Measurements from ENCODE around the gene NXPH4. TPM values are rescaled to one million over a fixed set of nuclear protein-coding genes. Genes with fewer than 3 reads are reported as not detected.

NXPH4 gene
- total RNA-seq, 2 experiments from 2014 or later, result 5.3 to 10.5 TPM

GRCh38 chr12:57241402-57242310 is 25.1 kb downstream of the NXPH4 start:
- H3K9me3 ChIP-seq (ENCODE audit: low read length), result no peaks in the 10 kb centered on the region
- H3K36me3 ChIP-seq (ENCODE audit: insufficient read depth, low read length), result no peaks in the 10 kb centered on the region
- intact Hi-C loops (cut with micrococcal nuclease; ENCODE audit: unreplicated experiment), result loop anchor here (2.0 to 5.0 kb wide), 5 partner anchors 129 to 511 kb away; partner anchors contain the start of genes CDK4, DDIT3 and STAT6
- H3K9me2 ChIP-seq (ENCODE audit: insufficient read depth, low read length), result no peaks in the 10 kb centered on the region
- BruUV-seq (replicated peaks), result no TSS peak
- peak overlapping the region; percentile 99 for H3K4me2 ChIP-seq (ENCODE audit: low read length)
- TF ChIP-seq EZH2phosphoT487 (IDR thresholded peaks at IDR 0.05; ENCODE audit: borderline replicate concordance, low read depth, low read length), result no peak
- TF ChIP-seq, protein P1, sequence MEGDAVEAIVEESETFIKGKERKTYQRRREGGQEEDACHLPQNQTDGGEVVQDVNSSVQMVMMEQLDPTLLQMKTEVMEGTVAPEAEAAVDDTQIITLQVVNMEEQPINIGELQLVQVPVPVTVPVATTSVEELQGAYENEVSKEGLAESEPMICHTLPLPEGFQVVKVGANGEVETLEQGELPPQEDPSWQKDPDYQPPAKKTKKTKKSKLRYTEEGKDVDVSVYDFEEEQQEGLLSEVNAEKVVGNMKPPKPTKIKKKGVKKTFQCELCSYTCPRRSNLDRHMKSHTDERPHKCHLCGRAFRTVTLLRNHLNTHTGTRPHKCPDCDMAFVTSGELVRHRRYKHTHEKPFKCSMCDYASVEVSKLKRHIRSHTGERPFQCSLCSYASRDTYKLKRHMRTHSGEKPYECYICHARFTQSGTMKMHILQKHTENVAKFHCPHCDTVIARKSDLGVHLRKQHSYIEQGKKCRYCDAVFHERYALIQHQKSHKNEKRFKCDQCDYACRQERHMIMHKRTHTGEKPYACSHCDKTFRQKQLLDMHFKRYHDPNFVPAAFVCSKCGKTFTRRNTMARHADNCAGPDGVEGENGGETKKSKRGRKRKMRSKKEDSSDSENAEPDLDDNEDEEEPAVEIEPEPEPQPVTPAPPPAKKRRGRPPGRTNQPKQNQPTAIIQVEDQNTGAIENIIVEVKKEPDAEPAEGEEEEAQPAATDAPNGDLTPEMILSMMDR (conservative IDR thresholded peaks at IDR 0.05; ENCODE audit: low read length), result peak; percentile 28; the same call in 1 of the 2 replicates
- H2AFZ ChIP-seq (ENCODE audit: low read length), result no peak overlapping the region
- DNase-seq (ENCODE audit: low spot score), result peak; percentile 53
- H3K27ac ChIP-seq (ENCODE audit: low read depth, low read length, poor library complexity, severe bottlenecking), result peak overlapping the region; percentile 92
- peak overlapping the region; percentile 74 for H3K4me3 ChIP-seq (ENCODE audit: low read depth, low read length, poor library complexity, severe bottlenecking)
- no peaks in the 10 kb centered on the region for H4K20me1 ChIP-seq (ENCODE audit: insufficient read depth, low read length)
- POLR2A ChIA-PET, result interaction anchor here (0.7 to 7.3 kb wide), 5 partner anchors 8 to 236 kb away, joined by 3 to 69 read pairs (median 19); partner anchors contain the start of gene SHMT2
- CTCF ChIA-PET (ENCODE audit: unreplicated experiment), result interaction anchor here (0.6 to 4.5 kb wide), 6 partner anchors 12 to 921 kb away, joined by 3 to 32 read pairs (median 6); partner anchors contain the start of genes INHBE and SHMT2
- no peaks in the 10 kb centered on the region for H3K79me2 ChIP-seq (ENCODE audit: insufficient read depth, low read depth, low read length)
- H3K4me1 ChIP-seq (ENCODE audit: insufficient read depth, low read length, poor library complexity, severe bottlenecking), result peaks cover 49% of the 10 kb centered on the region

DNA sequence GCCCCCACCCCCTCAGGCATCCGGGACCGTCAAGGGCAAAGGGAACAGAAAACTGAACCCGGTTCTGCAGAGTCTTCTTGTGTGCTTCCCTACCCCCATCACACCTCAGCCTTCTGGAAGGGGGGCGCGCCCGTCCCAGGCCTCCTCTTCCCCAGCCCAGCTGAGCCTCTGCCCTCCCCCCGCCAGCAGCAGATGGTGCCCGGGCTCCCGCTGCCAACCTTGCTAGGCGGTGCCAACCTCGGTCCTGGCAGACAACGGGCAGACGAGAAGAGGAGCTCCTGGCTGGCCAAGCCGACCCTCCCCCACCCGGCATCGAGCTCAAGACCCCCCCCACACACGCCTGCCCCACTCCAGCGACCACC is 25.7 kb downstream of the NXPH4 start:
- POLR2A ChIA-PET, result interaction anchor here (0.7 to 7.3 kb wide), 5 partner anchors 11 to 235 kb away, joined by 3 to 69 read pairs (median 19); partner anchors contain the start of genes INHBE and SHMT2
- intact Hi-C loops (cut with micrococcal nuclease; ENCODE audit: unreplicated experiment), result loop anchor here (5.0 kb wide), 3 partner anchors 130 to 510 kb away; partner anchors contain the start of genes CDK4 and STAT6
- Histone ChIP-seq H3K4me1 (ENCODE audit: insufficient read depth, low read length, poor library complexity, severe bottlenecking) (peaks cover 45% of the 10 kb centered on the region), H3K4me3 (ENCODE audit: low read depth, low read length, poor library complexity, severe bottlenecking) (peak overlapping the region; percentile 74), H3K4me2 (ENCODE audit: low read length) (peak overlapping the region; percentile 99), H3K27ac (ENCODE audit: low read depth, low read length, poor library complexity, severe bottlenecking) (peak overlapping the region; percentile 92), H4K20me1 (ENCODE audit: insufficient read depth, low read length) (no peaks in the 10 kb centered on the region), H3K79me2 (ENCODE audit: insufficient read depth, low read depth, low read length) (no peaks in the 10 kb centered on the region), H3K9me3 (ENCODE audit: low read length) (no peaks in the 10 kb centered on the region), H3K9me2 (ENCODE audit: insufficient read depth, low read length) (no peaks in the 10 kb centered on the region), H2AFZ (ENCODE audit: low read length) (no peak overlapping the region), H3K36me3 (ENCODE audit: insufficient read depth, low read length) (no peaks in the 10 kb centered on the region)
- no peak for TF ChIP-seq EZH2phosphoT487 (IDR thresholded peaks at IDR 0.05; ENCODE audit: borderline replicate concordance, low read depth, low read length)
- TF ChIP-seq, protein P1 (conservative IDR thresholded peaks at IDR 0.05; ENCODE audit: low read length), result no peak
- DNase-seq (ENCODE audit: low spot score), result peak; percentile 47
- CTCF ChIA-PET (ENCODE audit: unreplicated experiment), result interaction anchor here (0.7 to 4.5 kb wide), 8 partner anchors 13 to 210 kb away, joined by 3 to 32 read pairs (median 4); partner anchors contain the start of gene SHMT2
- BruUV-seq (replicated peaks), result no TSS peak
